Esophagus muscularis mucosa (tissue), 4 donors: ENCODE data around the gene ZBED4. TPM values are rescaled to one million over a fixed set of nuclear protein-coding genes. Genes with fewer than 3 reads are reported as not detected.

Source experiments
- DNase-seq: peaks from one replicate; pipeline ENCODE4 v3.0.0-alpha.2; 2017; ENCODE audit errors: extremely low spot score
- H3K27ac ChIP-seq, 4 donors: fragments of 200-600 bp; sonication (generic); replicated peaks in 1 of 4; 1 replicate in 3 of 4; 2 replicates in 1 of 4; pipeline ENCODE4 v1.5.1; 2016 to 2019; ENCODE audit warnings: mild to moderate bottlenecking in 1 of 4
- H3K27me3 ChIP-seq, 4 donors: fragments of 200-600 bp; sonication (generic); one replicate each; pipeline versions ENCODE4 v1.5.1 to v1.6.0; 2016 to 2019
- H3K36me3 ChIP-seq, 4 donors: fragments of 200-600 bp; sonication (generic); one replicate each; pipeline ENCODE4 v1.5.1; 2016 to 2019
- H3K4me1 ChIP-seq, 4 donors: fragments of 200-600 bp; sonication (generic); one replicate each; pipeline ENCODE4 v1.5.1; 2016 to 2019
- H3K4me3 ChIP-seq, 4 donors: fragments of 200-600 bp; sonication (generic); 1 replicate in 2 of 4; 2 replicates in 2 of 4; pipeline ENCODE4 v1.5.1; 2016 to 2019; ENCODE audit warnings: mild to moderate bottlenecking in 4 of 4, moderate library complexity in 1 of 4
- H3K9me3 ChIP-seq, 4 donors: fragments of 200-600 bp; sonication (generic); 1 replicate in 3 of 4; 2 replicates in 1 of 4; pipeline ENCODE4 v1.5.1; 2016 to 2019
- EP300 ChIP-seq: sonication (generic); formaldehyde crosslinking; IDR thresholded peaks from one replicate; pipeline ENCODE4 v1.6.1; 2017; ENCODE audit warnings: antibody characterized with exemption
- POLR2A ChIP-seq: fragments of 450-650 bp; IDR thresholded peaks from one replicate; pipeline ENCODE4 v1.6.1; 2017; ENCODE audit warnings: antibody characterized with exemption, moderate library complexity, mild to moderate bottlenecking, low read depth
- POLR2AphosphoS5 ChIP-seq, 2 donors: sonication (generic); formaldehyde crosslinking; IDR thresholded peaks; one replicate each; pipeline ENCODE4 v1.6.1; 2017; ENCODE audit warnings: antibody characterized with exemption in 2 of 2
- WGBS: methylation state at CpG from one replicate; pipeline ENCODE4 v1.1.5; 2018; 5-methylcytosine and 5-hydroxymethylcytosine counted together
- intact Hi-C: fragments of 100-400 bp; cut with DNase I; formaldehyde crosslinking; loops from one replicate; pipeline ENCODE4 v1.15.1; 2023
- total RNA-seq, 4 donors: library from RNA; depleted of rRNA; stranded (reverse); fragments of >200 nt; gene quantifications; one replicate each; pipeline versions ENCODE4 v1.1.0 to v1.2.1, GENCODE V29; 2016
- TF ChIP-seq, protein P1 (sequence below), 3 experiments: fragments of 200-600 bp in 2 of 3; fragments of 450-650 bp in 1 of 3; sonication (generic) in 2 of 3; IDR thresholded peaks; one replicate each; pipeline ENCODE4 v1.5.1; 2017 to 2019; ENCODE audit warnings: antibody characterized with exemption in 3 of 3, mild to moderate bottlenecking in 2 of 3, moderate library complexity in 1 of 3

ZBED4 gene
- total RNA-seq, 4 donors from 2014 or later: 6.6 to 11.1 (median 9.5) TPM

DNA sequence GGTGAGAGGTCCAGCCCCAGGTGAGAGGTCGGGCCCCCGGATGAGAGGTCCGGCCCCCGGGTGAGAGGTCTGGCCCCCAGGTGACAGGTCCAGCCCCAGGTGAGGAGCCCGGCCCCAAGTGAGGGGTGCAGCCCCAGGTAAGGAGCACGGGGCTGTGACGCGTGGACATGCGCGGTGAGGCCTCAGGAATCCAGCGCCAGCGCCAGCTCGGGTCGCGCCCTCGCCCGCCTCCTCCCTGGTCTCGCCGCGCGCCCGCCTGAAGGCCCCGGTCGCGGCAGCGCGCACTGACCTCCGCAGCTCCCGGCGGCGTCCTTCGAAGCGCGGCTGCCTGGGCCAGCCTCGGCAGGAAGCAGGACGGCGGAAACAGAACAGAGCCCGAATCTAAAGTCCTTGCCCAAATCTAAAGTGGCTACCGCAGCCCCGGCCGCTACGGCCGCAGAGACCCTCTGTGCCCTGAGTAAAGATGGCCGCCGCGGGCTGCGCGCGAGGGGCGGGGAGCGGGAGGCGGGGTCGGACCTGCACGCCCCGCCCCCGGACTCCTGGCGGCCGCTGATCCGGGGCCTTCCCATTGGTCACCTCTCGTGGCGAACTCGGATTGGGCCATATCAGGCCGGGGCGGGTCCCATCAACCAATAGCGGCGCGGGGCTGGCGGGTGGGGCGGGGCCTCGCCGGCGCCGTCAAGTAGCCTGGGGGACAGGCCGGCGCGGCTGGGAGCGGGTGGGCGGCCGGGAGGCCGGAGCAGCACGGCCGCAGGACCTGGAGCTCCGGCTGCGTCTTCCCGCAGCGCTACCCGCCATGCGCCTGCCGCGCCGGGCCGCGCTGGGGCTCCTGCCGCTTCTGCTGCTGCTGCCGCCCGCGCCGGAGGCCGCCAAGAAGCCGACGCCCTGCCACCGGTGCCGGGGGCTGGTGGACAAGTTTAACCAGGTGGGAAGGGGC is 64.6 kb downstream of the ZBED4 start, which contains the start of the genes ALG12 and CRELD2:
Gene ALG12, minus strand, starts transcription at position 465 of the 937 bp plus-strand sequence. CDS start 4,673 bp downstream, outside the sequence.
Gene CRELD2, plus strand, starts transcription at position 661 of the 937 bp plus-strand sequence. Its CDS starts 136 bp downstream, at position 797.
- H3K4me1 ChIP-seq: peaks cover 15 to 47% (median 34%) of the 10 kb centered on the region in 4 donors
- intact Hi-C loops: loop anchor here (2.0 to 5.0 kb wide), 3 partner anchors 65 to 151 kb away; partner anchors contain the start of gene ZBED4
- peak; percentile 100 for DNase-seq
- H3K27ac ChIP-seq: peak within 1 kb of the TSS; percentile 92 to 96 (median 95)
- 0% methylated on average over 11 of the region's 103 CpGs for WGBS
- H3K9me3 ChIP-seq: no peaks in the 10 kb centered on the region
- peaks cover 19 to 38% (median 25%) of the 10 kb centered on the region in 4 donors for H3K36me3 ChIP-seq
- H3K27me3 ChIP-seq: no peaks in the 10 kb centered on the region
- H3K4me3 ChIP-seq: peak within 1 kb of the TSS; percentile 85 to 97 (median 88)
- TF ChIP-seq POLR2AphosphoS5 (IDR thresholded peaks at IDR 0.05): peak; percentile 67 to 75
- TF ChIP-seq POLR2A: peak; percentile 27
- TF ChIP-seq, protein P1, sequence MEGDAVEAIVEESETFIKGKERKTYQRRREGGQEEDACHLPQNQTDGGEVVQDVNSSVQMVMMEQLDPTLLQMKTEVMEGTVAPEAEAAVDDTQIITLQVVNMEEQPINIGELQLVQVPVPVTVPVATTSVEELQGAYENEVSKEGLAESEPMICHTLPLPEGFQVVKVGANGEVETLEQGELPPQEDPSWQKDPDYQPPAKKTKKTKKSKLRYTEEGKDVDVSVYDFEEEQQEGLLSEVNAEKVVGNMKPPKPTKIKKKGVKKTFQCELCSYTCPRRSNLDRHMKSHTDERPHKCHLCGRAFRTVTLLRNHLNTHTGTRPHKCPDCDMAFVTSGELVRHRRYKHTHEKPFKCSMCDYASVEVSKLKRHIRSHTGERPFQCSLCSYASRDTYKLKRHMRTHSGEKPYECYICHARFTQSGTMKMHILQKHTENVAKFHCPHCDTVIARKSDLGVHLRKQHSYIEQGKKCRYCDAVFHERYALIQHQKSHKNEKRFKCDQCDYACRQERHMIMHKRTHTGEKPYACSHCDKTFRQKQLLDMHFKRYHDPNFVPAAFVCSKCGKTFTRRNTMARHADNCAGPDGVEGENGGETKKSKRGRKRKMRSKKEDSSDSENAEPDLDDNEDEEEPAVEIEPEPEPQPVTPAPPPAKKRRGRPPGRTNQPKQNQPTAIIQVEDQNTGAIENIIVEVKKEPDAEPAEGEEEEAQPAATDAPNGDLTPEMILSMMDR (IDR thresholded peaks at IDR 0.05): peak in 1 of 3 experiments; percentile 2
- TF ChIP-seq EP300: no peak

DNA sequence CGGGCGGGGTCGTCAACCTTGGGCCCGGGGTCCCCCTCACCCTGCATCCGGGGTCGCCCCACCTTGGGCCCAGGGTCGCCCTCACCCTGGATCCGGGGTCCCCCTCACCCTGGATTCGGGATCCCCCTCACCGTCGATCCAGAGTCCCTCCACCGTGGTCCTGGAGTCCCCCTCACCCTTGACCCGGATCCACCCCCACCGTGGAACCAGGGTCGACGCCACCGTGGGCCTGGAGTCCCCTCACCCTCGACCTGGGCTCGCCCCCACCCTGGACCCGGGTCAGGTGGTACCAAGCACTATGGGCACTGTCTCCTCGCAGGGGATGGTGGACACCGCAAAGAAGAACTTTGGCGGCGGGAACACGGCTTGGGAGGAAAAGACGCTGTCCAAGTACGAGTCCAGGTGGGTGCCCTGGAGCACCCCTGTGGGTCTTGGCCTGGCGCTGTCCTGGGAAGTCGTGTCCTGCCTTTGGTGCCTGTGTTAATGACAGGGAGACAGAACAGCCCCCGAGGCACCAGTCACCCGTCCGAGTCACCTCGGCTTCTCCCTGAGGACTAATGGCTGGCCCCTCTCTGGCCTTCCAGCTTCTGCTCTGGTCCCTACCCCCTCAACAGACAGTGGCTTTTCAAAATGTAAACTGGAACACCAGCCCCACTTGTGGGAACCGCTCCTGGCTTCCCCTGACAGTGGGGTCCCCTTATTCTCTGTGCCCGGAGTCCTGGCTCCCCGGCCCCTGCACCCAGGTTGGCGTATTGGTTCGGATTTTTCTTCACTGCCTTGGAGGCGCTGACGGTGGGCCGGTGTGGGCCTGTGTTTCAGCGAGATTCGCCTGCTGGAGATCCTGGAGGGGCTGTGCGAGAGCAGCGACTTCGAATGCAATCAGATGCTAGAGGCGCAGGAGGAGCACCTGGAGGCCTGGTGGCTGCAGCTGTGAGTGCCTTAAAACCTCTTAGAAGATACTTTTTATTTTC is 65.6 kb downstream of the ZBED4 start:
- Histone ChIP-seq H3K9me3 (no peaks in the 10 kb centered on the region), H3K36me3 (peaks cover 13 to 34% (median 24%) of the 10 kb centered on the region in 4 donors), H3K27ac (peak overlapping the region; percentile 92 to 96 (median 95)), H3K4me3 (peak overlapping the region; percentile 85 to 97 (median 88)), H3K4me1 (peaks cover 15 to 53% (median 39%) of the 10 kb centered on the region in 4 donors), H3K27me3 (no peaks in the 10 kb centered on the region)
- intact Hi-C loops: loop anchor here (5.0 kb wide), 2 partner anchors 127 to 152 kb away; no protein-coding TSS in a partner anchor
- no peak for TF ChIP-seq EP300
- no peak for TF ChIP-seq POLR2AphosphoS5 (IDR thresholded peaks at IDR 0.05)
- TF ChIP-seq, protein P1 (IDR thresholded peaks at IDR 0.05): no peak
- TF ChIP-seq POLR2A: no peak
- no peak for DNase-seq
- WGBS: 58% methylated on average over 31 of the region's 47 CpGs

DNA sequence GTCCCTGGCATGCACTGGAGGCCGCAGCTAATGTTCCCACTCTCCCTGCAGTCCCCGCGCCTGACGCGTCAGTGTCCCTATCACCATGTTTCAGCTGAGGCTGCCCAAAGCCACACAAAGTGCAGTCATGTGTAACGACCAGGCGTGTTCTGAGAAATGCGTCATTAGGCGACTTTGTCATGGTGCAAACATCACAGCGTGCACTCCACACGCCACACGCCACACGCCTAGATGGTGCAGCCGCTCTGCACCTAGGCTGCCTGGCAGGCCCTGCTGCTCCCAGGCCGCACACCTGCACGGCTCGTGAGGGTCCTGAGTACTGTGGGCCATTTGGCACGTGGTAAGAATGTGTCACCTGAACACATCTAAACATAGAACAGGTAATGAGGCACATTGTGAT is 67.2 kb downstream of the ZBED4 start:
- no peak overlapping the region for H3K27ac ChIP-seq
- no peak for DNase-seq
- H3K36me3 ChIP-seq: peaks cover 20 to 45% (median 32%) of the 10 kb centered on the region in 4 donors
- no peaks in the 10 kb centered on the region for H3K9me3 ChIP-seq
- no peak overlapping the region for H3K4me3 ChIP-seq
- intact Hi-C loops: no loop called here
- H3K27me3 ChIP-seq: no peaks in the 10 kb centered on the region
- peaks cover 15 to 53% (median 39%) of the 10 kb centered on the region in 4 donors for H3K4me1 ChIP-seq
- TF ChIP-seq EP300 (no peak), POLR2A (no peak), POLR2AphosphoS5 (IDR thresholded peaks at IDR 0.05) (no peak)
- TF ChIP-seq, protein P1 (IDR thresholded peaks at IDR 0.05): no peak
- WGBS: 95% methylated on average over 17 of the region's 18 CpGs

DNA sequence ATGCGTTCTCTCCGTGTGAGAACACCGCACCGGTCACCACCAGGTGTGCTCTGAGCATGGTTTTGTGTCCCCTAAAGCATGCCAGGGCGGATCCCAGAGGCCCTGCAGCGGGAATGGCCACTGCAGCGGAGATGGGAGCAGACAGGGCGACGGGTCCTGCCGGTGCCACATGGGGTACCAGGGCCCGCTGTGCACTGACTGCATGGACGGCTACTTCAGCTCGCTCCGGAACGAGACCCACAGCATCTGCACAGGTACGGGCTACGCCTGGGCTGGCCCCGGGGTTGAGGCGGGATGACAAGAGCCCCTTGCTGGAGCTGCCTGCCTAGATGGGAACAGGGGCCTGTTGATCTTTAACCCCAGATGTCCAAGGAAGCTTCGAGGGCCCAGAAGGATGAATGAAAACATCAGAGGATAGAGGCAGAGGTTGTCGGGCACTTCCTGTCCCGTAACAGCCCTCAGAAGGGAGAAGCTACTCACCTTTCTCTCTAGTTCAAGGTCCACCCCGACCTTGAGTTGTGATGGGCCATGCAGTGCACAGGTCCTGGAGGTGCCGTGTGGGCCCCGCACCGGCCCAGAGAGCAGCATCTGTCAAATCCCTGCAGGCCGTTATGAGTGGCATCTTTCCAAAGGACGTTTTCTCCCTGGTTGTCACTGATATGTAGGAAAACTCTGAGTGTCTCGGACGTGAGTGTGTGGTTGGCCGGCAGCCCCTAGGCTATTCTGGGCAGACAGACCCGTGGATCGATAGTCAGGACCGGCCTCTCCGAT is 68.0 kb downstream of the ZBED4 start:
- peaks cover 20 to 50% (median 34%) of the 10 kb centered on the region in 4 donors for H3K36me3 ChIP-seq

More for the DNA sequence above, 68.0 kb downstream of the ZBED4 start:
- H3K27ac ChIP-seq: no peak overlapping the region
- no peak for DNase-seq
- intact Hi-C loops: no loop called here
- H3K4me3 ChIP-seq: no peak overlapping the region
- TF ChIP-seq POLR2AphosphoS5 (IDR thresholded peaks at IDR 0.05) (no peak), EP300 (no peak), POLR2A (no peak)
- TF ChIP-seq, protein P1 (IDR thresholded peaks at IDR 0.05): no peak
- no peaks in the 10 kb centered on the region for H3K9me3 ChIP-seq
- H3K27me3 ChIP-seq: no peaks in the 10 kb centered on the region
- H3K4me1 ChIP-seq: peaks cover 15 to 47% (median 34%) of the 10 kb centered on the region in 4 donors
- 88% methylated on average over 25 of the region's 35 CpGs for WGBS
